ENCODE results near the gene PTGIS. TPM values are rescaled to one million over a fixed set of nuclear protein-coding genes. Genes with fewer than 3 reads are reported as not detected.

Gene PTGIS
- total RNA-seq, 1 donor = 2.2 TPM

GRCh38 chr20:49516916-49517804, 50.8 kb downstream of the PTGIS start:
- no peak for TF ChIP-seq CTCF (IDR thresholded peaks at IDR 0.05; ENCODE audit: insufficient read depth, low read depth, low read length)
- DNase-seq (ENCODE audit: low read depth) = no peak
- no peak overlapping the region for H3K4me3 ChIP-seq (ENCODE audit: low read depth, low read length)

DNA sequence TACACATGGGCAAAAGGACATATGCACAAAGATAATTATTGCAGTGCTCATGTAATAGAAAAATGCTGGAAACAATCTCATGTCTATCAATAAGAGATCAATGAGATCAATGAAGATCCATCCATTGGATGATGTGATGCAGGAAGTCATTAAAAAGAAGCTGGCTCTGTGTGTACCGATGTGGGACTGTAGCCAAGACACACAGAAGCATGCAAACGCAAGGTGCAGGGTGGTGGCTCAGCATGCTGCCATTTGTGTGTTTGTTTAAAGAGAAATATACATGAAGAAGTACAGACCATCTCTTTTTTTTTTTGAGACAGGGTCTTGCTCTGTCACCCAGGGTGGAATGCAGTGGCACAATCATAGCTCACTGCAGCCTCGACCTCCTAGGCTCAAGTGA, 52.4 kb downstream of the PTGIS start:
- H3K4me3 ChIP-seq (ENCODE audit: low read depth, low read length) = no peak overlapping the region
- no peak for DNase-seq (ENCODE audit: low read depth)
- TF ChIP-seq CTCF (IDR thresholded peaks at IDR 0.05; ENCODE audit: insufficient read depth, low read depth, low read length) = no peak

DNA sequence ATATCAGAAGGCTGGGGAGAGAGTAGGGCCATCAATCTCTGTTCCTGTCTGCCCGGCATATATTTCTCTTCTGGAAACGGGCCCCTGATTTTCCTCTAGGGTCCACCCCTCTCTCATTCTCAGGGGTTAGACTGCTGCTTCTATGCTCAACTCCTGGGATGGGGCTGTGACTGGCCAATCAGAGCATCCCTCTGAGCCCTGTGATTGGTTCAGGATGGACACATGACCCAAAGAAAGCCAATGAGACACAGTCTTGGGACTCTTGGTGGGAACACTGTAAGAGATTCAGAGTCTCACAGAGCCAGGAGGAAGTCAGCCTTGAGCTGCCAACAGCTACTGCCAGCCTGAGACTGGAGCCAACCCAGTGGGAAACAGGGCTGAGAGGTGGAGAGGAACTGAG, 54.4 kb downstream of the PTGIS start:
- DNase-seq (ENCODE audit: low read depth) = no peak
- TF ChIP-seq CTCF (IDR thresholded peaks at IDR 0.05; ENCODE audit: insufficient read depth, low read depth, low read length) = no peak
- H3K4me3 ChIP-seq (ENCODE audit: low read depth, low read length) = no peak overlapping the region

DNA sequence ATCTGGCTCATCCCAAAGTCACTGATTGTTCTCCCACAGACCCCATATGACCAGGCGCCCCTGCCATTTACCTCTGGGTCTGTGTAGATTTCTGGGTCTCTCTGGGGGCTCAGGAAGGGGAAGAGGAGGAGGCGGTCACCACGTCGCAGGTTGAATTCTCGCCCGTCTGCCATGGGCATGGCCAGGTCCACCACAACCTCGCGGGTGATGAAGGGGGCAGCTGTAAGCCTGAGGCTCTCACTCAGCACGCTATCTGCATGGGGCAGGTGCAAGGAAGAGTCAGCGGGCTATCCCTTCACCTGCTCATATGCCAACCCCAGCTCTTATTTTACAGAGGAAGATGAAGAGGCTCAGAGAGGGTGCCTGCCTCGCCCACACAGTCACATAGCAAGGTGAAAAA, 54.9 kb downstream of the PTGIS start:
- no peak overlapping the region for H3K4me3 ChIP-seq (ENCODE audit: low read depth, low read length)
- no peak for DNase-seq (ENCODE audit: low read depth)
- TF ChIP-seq CTCF (IDR thresholded peaks at IDR 0.05; ENCODE audit: insufficient read depth, low read depth, low read length) = no peak

GRCh38 chr20:49511788-49512525, 56.0 kb downstream of the PTGIS start:
- H3K4me3 ChIP-seq (ENCODE audit: low read depth, low read length) = no peak overlapping the region
- TF ChIP-seq CTCF (IDR thresholded peaks at IDR 0.05; ENCODE audit: insufficient read depth, low read depth, low read length) = no peak
- DNase-seq (ENCODE audit: low read depth) = no peak

GRCh38 chr20:49510562-49511122, 57.3 kb downstream of the PTGIS start:
- no peak for TF ChIP-seq CTCF (IDR thresholded peaks at IDR 0.05; ENCODE audit: insufficient read depth, low read depth, low read length)
- no peak overlapping the region for H3K4me3 ChIP-seq (ENCODE audit: low read depth, low read length)
- peak; percentile 87 for DNase-seq (ENCODE audit: low read depth)

All from fibroblast of villous mesenchyme (primary cell).